HG02623 (cell line): ENCODE data around the gene HDAC6.
"Not testable (repeated sequence)": the region's sequence is repeated elsewhere in the genome, so short reads cannot be mapped to it uniquely, and the experiment has no call there.

Source experiments
- ATAC-seq: cut with Tn5 transposase; IDR thresholded peaks from one replicate; pipeline ENCODE4 v1.9.1; 2021; ENCODE audit warnings: moderate library complexity; ENCODE audit not compliant: unreplicated experiment

The HDAC6 gene

DNA sequence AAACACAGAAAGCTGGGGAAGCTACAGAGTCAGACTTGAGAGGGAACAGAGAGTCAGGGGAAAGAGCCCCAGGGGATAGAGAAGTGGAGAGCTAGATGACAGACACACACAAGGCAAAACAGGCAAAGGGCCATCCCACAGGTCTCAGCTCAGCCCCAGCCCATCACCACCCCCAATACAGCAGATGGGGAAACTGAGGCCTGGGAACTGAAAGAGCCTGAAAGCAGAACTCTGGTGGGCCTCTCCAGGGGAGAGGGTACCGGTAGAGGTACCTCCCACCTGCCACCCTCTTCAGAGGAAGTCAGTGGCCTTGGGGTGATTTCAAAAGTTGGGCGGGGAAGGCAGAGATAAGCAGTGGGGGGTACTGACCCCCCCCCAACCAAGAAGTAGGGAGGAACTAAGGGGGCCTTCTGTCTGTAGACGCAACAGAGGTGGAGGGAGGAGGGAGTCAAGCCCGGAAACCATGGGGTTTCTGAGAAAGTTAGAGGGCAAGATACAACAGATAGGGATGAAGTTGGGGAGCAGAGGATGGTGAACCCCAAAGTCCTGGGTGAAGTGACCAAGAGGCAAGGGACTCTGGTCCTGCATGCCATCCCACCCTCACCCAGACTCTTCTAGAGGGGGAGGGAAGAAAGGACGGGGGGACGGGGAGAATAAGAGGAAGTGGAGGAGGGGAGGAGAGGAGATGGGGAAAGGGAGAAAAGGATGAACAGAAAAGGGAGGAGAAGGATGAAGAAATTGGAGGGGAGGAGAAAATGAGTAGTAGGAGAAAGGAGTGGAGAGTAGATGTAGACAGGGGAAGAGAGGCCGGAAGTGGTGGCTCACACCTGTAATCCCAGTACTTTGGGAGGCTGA, 12.3 kb upstream of the HDAC6 start:
- ATAC-seq: no peak

DNA sequence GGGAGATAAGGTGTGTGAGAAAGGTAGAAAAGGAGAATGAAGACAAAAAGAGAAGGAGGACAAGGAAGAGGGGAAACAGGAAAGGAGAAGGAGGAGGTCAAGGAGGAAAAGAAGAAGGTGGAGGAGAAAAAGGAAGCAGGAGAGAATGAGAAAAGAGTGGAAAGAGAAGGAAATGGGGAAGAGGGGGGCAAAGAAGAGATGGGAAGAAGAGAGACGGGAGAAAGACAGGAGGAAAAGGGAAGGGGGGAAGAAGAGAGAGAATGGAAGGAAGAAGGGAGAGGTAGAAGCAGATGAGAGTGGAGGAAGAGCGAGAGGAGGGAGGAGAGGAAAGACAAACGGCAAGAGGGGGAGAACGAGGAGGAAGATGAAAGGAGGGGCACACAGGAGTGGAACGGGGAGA, 11.4 kb upstream of the HDAC6 start:
- ATAC-seq: no peak

- ATAC-seq: no peak
These were observed 10.6 kb upstream of the HDAC6 start for GRCh38 chrX:48791063-48791820.

DNA sequence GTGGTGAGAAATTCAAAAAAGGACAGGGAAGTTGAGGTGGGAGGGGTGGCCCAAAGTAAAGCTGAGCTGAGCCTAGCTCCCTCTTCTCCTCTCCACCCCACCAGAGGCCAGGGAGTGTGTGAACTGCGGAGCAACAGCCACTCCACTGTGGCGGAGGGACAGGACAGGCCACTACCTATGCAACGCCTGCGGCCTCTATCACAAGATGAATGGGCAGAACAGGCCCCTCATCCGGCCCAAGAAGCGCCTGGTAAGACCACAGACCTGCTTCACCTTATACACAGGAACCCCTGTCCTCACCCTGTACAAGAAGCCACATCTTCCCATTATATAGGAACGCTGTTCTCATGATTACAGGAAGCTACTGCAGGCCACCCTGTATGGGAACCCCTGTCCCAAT, 9.6 kb upstream of the HDAC6 start:
- ATAC-seq: no peak

- no peak for ATAC-seq
These were observed 7.9 kb upstream of the HDAC6 start for GRCh38 chrX:48793935-48794334.

GRCh38 chrX:48794340-48794910, 7.4 kb upstream of the HDAC6 start:
- no peak for ATAC-seq

DNA sequence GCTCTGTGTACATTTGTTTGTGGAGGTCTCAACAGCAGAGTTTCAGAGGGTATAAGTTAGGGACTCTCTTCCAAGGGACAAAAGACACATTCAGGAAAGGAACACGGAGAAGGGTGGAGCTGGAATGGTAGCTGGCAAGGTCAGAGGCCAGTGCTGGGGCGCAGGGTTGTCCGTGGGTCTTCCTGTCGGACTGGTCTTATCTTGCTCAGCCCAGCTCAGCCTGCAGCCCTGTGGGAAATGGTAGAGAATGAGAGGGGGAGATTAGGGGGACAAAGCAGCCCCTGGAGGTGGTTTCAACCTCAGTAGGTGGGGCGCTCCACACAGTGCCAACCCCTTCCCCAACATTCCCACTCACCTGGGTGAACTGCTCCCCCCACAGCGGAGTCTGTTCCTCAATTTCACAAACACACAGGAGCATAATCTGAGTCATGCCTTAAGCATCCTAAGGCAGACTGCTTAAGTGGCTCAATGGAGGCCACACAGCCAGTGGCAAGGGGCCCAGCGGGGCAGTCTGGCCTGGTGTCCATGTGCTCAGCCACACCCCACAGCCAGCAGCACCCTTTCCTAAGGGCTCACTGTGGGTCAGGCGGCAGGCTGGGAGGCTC, 6.9 kb upstream of the HDAC6 start:
- no peak for ATAC-seq

GRCh38 chrX:48798318-48798717, 3.5 kb upstream of the HDAC6 start:
- ATAC-seq: no peak

DNA sequence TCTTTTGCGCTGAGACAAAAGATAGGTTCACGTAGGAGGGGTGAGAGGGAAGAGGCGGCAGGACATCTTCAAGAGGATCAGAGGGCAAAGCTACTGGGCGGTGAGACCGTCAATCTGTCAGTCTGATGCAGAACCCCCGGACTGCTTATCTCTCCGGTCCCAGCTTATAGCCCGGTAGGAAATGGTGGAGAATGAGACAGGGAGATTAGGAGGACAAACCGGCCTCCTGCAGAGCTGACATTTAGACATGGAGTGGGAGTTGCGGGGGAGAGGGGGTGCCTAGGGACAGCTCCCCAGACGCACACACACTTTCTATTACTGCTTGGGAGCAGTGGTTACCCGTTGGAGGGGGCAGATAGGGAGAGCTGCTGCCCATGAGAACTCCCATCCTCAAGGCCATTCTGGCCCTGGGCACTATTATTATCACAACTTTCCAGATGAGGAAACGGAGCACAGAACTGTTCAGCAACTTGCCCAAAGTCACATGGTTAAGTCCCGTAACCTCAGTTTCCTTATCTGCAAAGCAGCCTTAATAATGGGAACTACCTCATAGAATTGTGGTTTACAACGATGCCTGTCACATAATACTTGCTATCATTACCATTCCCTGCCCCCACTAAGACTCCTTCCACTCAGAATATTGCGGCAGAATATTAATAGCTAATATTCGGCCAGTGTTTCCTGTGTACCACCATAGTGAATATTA, 1.1 kb upstream of the HDAC6 start:
- ATAC-seq: no peak

DNA sequence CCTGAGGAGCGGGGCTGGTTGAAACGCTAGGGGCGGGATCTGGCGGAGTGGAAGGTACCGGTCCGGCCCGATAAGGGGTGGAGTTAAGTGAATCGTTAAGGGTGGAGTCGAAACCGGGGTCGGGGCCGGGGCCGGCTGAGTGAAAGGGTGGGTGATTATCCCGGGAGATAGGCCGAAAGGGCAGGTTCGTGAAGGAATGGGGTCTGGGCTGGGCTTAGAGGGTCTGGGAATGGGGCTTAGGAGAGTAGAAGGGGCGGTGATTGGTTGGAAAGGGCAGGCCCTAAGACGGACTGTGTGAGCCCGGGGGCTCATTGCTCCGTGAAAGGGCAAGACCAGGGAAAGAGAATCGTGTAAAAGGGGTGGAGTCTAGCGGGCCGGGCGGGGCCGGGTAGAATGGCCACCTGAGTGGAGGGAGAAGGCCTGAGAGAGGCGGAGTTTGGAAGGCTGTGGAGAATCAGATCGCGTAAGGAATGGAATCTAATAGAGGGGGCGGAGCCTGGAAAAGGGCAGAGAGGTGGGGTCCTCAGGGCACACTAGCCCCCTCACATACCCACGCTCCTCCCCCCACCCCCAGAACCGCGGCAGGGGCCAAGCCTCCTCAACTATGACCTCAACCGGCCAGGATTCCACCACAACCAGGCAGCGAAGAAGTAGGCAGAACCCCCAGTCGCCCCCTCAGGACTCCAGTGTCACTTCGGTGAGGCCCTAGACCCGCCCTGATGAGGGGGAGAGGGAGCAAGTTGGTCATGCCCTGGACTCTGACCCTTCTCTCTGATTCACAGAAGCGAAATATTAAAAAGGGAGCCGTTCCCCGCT, 430 bp downstream of the HDAC6 start:
- peak; percentile 34 for ATAC-seq

- ATAC-seq: no peak
These were observed 986 bp downstream of the HDAC6 start for GRCh38 chrX:48802905-48803200.

GRCh38 chrX:48806081-48806480, 4.2 kb downstream of the HDAC6 start:
- no peak for ATAC-seq

- no peak for ATAC-seq
These were observed 11.8 kb downstream of the HDAC6 start for GRCh38 chrX:48813644-48814043.

GRCh38 chrX:48814722-48815121, 12.9 kb downstream of the HDAC6 start:
- no peak for ATAC-seq

DNA sequence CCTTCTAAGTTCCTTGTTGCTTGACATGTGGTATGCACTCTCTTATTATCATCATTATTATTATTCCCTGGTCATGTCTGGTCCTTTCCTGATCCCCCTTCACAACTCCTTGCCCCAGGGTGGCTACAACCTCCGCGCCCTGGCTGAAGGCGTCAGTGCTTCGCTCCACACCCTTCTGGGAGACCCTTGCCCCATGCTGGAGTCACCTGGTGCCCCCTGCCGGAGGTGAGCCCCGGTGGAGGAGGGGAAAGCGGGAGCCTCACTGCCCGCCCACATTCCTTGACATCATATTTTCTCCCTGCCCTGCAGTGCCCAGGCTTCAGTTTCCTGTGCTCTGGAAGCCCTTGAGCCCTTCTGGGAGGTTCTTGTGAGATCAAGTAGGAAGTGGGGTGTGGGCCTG, 13.4 kb downstream of the HDAC6 start:
- ATAC-seq: no peak

GRCh38 chrX:48816014-48816810, 14.3 kb downstream of the HDAC6 start:
- no peak for ATAC-seq

GRCh38 chrX:48818098-48818497, 16.2 kb downstream of the HDAC6 start:
- ATAC-seq: no peak

DNA sequence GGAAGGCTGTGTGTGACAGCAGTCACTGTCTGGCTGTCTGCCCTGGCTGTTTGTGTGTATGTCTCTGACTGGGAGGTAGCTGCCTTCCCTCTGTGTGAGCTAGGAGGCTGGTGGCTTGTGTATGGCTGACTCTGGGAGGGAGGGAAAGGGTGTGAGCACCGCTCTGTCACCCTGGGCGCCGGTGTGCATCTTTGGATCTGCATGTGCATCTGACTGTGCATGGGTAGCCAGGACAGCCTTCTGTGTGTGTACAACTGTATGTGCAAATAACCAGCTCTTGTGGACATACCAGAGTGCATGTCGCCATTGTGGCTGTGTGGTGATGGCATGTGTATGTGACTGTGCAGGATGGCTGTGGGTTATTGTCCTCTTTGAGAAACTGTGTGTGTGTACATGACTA, 17.0 kb downstream of the HDAC6 start:
- ATAC-seq: no peak

DNA sequence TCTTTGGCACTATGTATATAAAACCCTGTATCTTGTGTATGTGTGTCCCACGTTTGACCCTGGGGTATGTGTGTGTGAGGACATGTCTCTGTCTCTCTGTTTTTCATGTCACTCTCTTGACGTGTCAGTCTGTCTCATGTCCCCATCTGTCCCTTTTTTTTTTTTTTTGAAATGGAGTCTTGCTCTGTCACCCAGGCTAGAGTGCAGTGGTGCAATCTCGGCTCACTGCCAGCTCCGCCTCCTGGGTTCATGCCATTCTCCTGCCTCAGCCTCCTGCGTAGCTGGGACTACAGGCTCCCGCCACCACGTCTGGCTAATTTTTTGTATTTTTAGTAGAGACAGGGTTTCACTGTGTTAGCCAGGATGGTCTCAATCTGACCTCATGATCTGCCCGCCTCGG, 17.5 kb downstream of the HDAC6 start:
- ATAC-seq: not testable (repeated sequence)
